ENCODE measurements around the gene OSER1. TPM values are rescaled to one million over a fixed set of nuclear protein-coding genes. Genes with fewer than 3 reads are reported as not detected.

Gene OSER1
- total and polyA plus RNA-seq, 2 experiments from 2014 or later, result 34.7 to 49.4 TPM

DNA sequence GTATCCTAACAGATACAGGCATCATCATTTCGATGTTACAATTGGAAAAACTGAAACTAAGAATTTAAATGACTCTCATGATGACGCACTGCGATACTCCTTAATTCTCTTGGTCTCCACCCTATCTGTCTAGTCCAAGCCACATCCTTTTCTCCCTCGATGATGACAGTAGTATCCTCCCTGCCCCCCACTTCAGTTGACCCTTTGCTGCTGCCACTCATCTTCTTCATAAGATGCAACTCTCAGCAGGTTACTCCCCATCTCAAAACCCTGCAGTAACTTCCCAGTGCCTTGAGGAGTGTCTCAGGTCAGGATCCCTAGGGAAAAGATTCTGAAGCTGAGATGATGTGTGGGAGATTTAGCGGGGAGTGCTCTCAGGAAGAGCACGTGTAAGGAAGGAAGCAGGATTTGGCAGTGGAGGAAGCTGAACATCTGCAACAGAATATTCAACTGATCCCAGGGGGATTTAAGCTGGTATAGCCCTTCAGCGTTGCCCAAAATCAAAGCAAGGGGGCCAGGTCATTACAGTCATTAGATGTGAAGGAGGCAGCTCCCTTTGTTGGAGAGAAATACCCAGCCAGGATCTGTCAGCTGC is 39.7 kb downstream of the OSER1 start:
- no peaks in the 10 kb centered on the region for H3K36me3 ChIP-seq (replicated peaks; ENCODE audit: insufficient read depth, low read depth)

DNA sequence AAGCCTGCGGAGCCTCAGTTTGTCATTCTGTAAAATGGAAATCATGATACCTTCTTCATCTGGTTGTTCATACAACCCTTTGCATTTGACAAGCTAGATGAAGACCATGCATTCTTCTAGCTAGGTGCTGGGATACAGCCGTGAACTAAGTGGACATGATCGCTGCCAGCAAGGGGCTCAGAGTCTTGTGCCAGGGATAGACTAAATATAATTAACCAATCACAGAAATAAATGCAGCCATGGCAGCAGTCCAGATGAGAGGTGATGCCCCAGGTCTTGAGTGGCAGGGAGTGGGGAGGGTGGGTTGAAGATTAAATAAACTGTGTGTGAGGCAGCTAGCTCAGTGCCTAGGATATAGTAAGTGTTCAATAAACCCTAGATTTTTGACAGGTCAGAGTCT is 42.8 kb downstream of the OSER1 start:
- 93% methylated on average over 3 of the region's 3 CpGs for WGBS (ENCODE audit: low lambda C conversion rate, missing lambda C conversion rate)
- Histone ChIP-seq H3K27ac (no peak overlapping the region), H3K36me3 (replicated peaks; ENCODE audit: insufficient read depth, low read depth) (no peaks in the 10 kb centered on the region), H2AFZ (no peak overlapping the region), H3K9me2 (replicated peaks; ENCODE audit: insufficient read depth) (no peaks in the 10 kb centered on the region), H4K20me1 (ENCODE audit: insufficient read depth, poor library complexity, severe bottlenecking) (no peaks in the 10 kb centered on the region), H3K27me3 (no peaks in the 10 kb centered on the region), H3K4me1 (ENCODE audit: insufficient read depth) (peaks cover 5% of the 10 kb centered on the region), H3K79me2 (no peaks in the 10 kb centered on the region), H3K4me2 (no peak overlapping the region), H3K4me3 (no peak overlapping the region), H3K9me3 (ENCODE audit: low read depth) (no peaks in the 10 kb centered on the region)
- TF ChIP-seq EZH2phosphoT487 (IDR thresholded peaks at IDR 0.05; ENCODE audit: low read depth, severe bottlenecking, unreplicated experiment), result no peak
- no peak for TF ChIP-seq EZH2 (IDR thresholded peaks at IDR 0.05; ENCODE audit: borderline replicate concordance)
- TF ChIP-seq, protein P1, sequence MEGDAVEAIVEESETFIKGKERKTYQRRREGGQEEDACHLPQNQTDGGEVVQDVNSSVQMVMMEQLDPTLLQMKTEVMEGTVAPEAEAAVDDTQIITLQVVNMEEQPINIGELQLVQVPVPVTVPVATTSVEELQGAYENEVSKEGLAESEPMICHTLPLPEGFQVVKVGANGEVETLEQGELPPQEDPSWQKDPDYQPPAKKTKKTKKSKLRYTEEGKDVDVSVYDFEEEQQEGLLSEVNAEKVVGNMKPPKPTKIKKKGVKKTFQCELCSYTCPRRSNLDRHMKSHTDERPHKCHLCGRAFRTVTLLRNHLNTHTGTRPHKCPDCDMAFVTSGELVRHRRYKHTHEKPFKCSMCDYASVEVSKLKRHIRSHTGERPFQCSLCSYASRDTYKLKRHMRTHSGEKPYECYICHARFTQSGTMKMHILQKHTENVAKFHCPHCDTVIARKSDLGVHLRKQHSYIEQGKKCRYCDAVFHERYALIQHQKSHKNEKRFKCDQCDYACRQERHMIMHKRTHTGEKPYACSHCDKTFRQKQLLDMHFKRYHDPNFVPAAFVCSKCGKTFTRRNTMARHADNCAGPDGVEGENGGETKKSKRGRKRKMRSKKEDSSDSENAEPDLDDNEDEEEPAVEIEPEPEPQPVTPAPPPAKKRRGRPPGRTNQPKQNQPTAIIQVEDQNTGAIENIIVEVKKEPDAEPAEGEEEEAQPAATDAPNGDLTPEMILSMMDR (IDR thresholded peaks at IDR 0.05; ENCODE audit: poor library complexity), result no peak
- no peak for DNase-seq (ENCODE audit: low spot score)

More for the DNA sequence above, 39.7 kb downstream of the OSER1 start:
- no peak overlapping the region for H3K4me3 ChIP-seq
- H3K27ac ChIP-seq, result no peak overlapping the region
- no peak overlapping the region for H2AFZ ChIP-seq
- 83% methylated on average over 7 of the region's 7 CpGs for WGBS (ENCODE audit: low lambda C conversion rate, missing lambda C conversion rate)
- no peaks in the 10 kb centered on the region for H3K9me3 ChIP-seq (ENCODE audit: low read depth)
- no peaks in the 10 kb centered on the region for H3K9me2 ChIP-seq (replicated peaks; ENCODE audit: insufficient read depth)
- DNase-seq (ENCODE audit: low spot score), result no peak
- H4K20me1 ChIP-seq (ENCODE audit: insufficient read depth, poor library complexity, severe bottlenecking), result no peaks in the 10 kb centered on the region
- no peaks in the 10 kb centered on the region for H3K27me3 ChIP-seq
- H3K4me2 ChIP-seq, result no peak overlapping the region
- TF ChIP-seq EZH2phosphoT487 (IDR thresholded peaks at IDR 0.05; ENCODE audit: low read depth, severe bottlenecking, unreplicated experiment) (no peak), EZH2 (IDR thresholded peaks at IDR 0.05; ENCODE audit: borderline replicate concordance) (no peak)
- no peaks in the 10 kb centered on the region for H3K79me2 ChIP-seq
- H3K4me1 ChIP-seq (ENCODE audit: insufficient read depth), result peaks cover 5% of the 10 kb centered on the region

DNA sequence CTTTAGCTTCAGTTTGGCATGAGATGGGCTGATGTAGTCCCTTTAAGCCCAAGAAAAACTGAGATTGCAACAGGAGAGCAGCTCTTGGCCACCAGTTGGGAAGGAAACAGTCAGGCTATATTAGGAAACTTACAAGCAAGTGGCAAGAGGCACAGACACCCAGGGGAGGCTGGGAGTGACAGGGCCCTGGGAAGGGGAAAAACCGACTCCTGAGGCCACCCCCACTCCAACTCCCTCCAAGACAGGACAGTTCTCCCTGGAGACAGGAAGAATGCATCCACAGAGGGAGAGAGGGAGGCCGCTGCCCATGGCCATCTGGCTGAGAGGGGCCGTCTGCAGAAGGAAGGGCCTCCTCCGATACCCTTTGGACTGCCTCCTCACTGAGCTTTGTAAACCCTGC is 44.1 kb downstream of the OSER1 start:
- DNase-seq (ENCODE audit: low spot score), result no peak

DNA sequence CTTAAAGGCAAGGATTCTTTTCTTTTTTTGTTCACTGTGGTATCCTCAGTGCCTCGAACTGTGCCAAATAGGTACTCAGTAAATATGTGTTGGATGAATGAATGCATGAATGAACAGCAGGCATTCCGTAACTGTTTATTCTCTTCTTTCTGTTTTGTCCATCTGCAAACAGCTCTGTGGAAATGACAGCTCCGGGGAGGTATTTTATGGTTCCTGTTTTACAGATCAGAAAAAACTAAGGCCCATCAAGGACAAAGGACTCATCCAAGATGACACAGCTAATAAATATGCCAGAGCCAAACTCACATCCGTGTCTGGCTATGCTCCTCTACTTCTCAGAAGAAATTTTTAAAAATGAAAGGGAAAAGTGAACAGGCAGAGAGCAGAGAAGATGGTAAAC is 44.6 kb downstream of the OSER1 start:
- no peak for DNase-seq (ENCODE audit: low spot score)
- Histone ChIP-seq H3K27me3 (no peaks in the 10 kb centered on the region), H2AFZ (no peak overlapping the region), H3K4me3 (no peak overlapping the region), H3K27ac (no peak overlapping the region), H3K36me3 (replicated peaks; ENCODE audit: insufficient read depth, low read depth) (no peaks in the 10 kb centered on the region), H3K9me3 (ENCODE audit: low read depth) (no peaks in the 10 kb centered on the region), H3K4me2 (peak overlapping the region; percentile 12), H3K79me2 (no peaks in the 10 kb centered on the region), H3K9me2 (replicated peaks; ENCODE audit: insufficient read depth) (no peaks in the 10 kb centered on the region), H3K4me1 (ENCODE audit: insufficient read depth) (peaks cover 5% of the 10 kb centered on the region), H4K20me1 (ENCODE audit: insufficient read depth, poor library complexity, severe bottlenecking) (no peaks in the 10 kb centered on the region)
- TF ChIP-seq EZH2 (IDR thresholded peaks at IDR 0.05; ENCODE audit: borderline replicate concordance) (no peak), EZH2phosphoT487 (IDR thresholded peaks at IDR 0.05; ENCODE audit: low read depth, severe bottlenecking, unreplicated experiment) (no peak)
- TF ChIP-seq, protein P1 (IDR thresholded peaks at IDR 0.05; ENCODE audit: poor library complexity), result no peak
- 45% methylated on average over 4 of the region's 4 CpGs for WGBS (ENCODE audit: low lambda C conversion rate, missing lambda C conversion rate)

More for the DNA sequence above, 44.1 kb downstream of the OSER1 start:
- Histone ChIP-seq H3K9me3 (ENCODE audit: low read depth) (no peaks in the 10 kb centered on the region), H3K27ac (no peak overlapping the region), H3K79me2 (no peaks in the 10 kb centered on the region), H3K36me3 (replicated peaks; ENCODE audit: insufficient read depth, low read depth) (no peaks in the 10 kb centered on the region), H2AFZ (no peak overlapping the region), H3K9me2 (replicated peaks; ENCODE audit: insufficient read depth) (no peaks in the 10 kb centered on the region), H3K4me1 (ENCODE audit: insufficient read depth) (peaks cover 5% of the 10 kb centered on the region), H4K20me1 (ENCODE audit: insufficient read depth, poor library complexity, severe bottlenecking) (no peaks in the 10 kb centered on the region), H3K4me3 (no peak overlapping the region), H3K27me3 (no peaks in the 10 kb centered on the region), H3K4me2 (peak overlapping the region; percentile 12)
- TF ChIP-seq EZH2 (IDR thresholded peaks at IDR 0.05; ENCODE audit: borderline replicate concordance) (no peak), EZH2phosphoT487 (IDR thresholded peaks at IDR 0.05; ENCODE audit: low read depth, severe bottlenecking, unreplicated experiment) (no peak)
- TF ChIP-seq, protein P1 (IDR thresholded peaks at IDR 0.05; ENCODE audit: poor library complexity), result no peak
- 64% methylated on average over 4 of the region's 4 CpGs for WGBS (ENCODE audit: low lambda C conversion rate, missing lambda C conversion rate)
